SH-SY5Y (cell line): ENCODE results near the gene CD44.

Source experiments
- GATA2 ChIP-seq: IDR thresholded peaks from 2 replicates; pipeline ENCODE4 v1.6.1; 2011; ENCODE audit warnings: mild to moderate bottlenecking, low read depth, low read length
- GATA3 ChIP-seq: IDR thresholded peaks from 2 replicates; pipeline ENCODE4 v1.6.1; 2011; ENCODE audit warnings: low read depth, mild to moderate bottlenecking, low read length, moderate library complexity

Gene CD44

GRCh38 chr11:35180317-35181233 lies 41.6 kb downstream of the CD44 start:
- TF ChIP-seq GATA3 = no peak
- no peak for TF ChIP-seq GATA2

GRCh38 chr11:35182317-35182939 lies 43.5 kb downstream of the CD44 start:
- TF ChIP-seq GATA3 (no peak), GATA2 (no peak)

- TF ChIP-seq GATA2 = no peak
- TF ChIP-seq GATA3 = no peak
Measured at GRCh38 chr11:35183326-35183925, 44.5 kb downstream of the CD44 start.

GRCh38 chr11:35185696-35186095 lies 46.7 kb downstream of the CD44 start:
- TF ChIP-seq GATA3 = no peak
- TF ChIP-seq GATA2 = no peak

GRCh38 chr11:35187996-35188395 lies 49.0 kb downstream of the CD44 start:
- TF ChIP-seq GATA3 (no peak), GATA2 (no peak)

- TF ChIP-seq GATA3 = no peak
- TF ChIP-seq GATA2 = no peak
Measured at GRCh38 chr11:35190804-35191348, 51.9 kb downstream of the CD44 start.

GRCh38 chr11:35192347-35192746 lies 53.4 kb downstream of the CD44 start:
- TF ChIP-seq GATA2 (0 out of 2 replicates have a peak, but pooled peaks have one; percentile 7), GATA3 (no peak)

- TF ChIP-seq GATA3 (no peak), GATA2 (no peak)
Measured at GRCh38 chr11:35193767-35194166, 54.8 kb downstream of the CD44 start.

GRCh38 chr11:35197292-35197691 lies 58.3 kb downstream of the CD44 start:
- no peak for TF ChIP-seq GATA2
- TF ChIP-seq GATA3 = no peak

GRCh38 chr11:35200811-35201341 lies 61.9 kb downstream of the CD44 start:
- no peak for TF ChIP-seq GATA2
- TF ChIP-seq GATA3 = no peak

GRCh38 chr11:35204614-35205013 lies 65.6 kb downstream of the CD44 start:
- no peak for TF ChIP-seq GATA3
- TF ChIP-seq GATA2 = no peak

GRCh38 chr11:35206616-35207015 lies 67.6 kb downstream of the CD44 start:
- TF ChIP-seq GATA2 (no peak), GATA3 (no peak)

GRCh38 chr11:35207471-35208403 lies 68.8 kb downstream of the CD44 start:
- TF ChIP-seq GATA2 = no peak
- no peak for TF ChIP-seq GATA3

GRCh38 chr11:35208795-35209194 lies 69.8 kb downstream of the CD44 start:
- TF ChIP-seq GATA2 (no peak), GATA3 (no peak)
